Fibroblast of pulmonary artery (primary cell): ENCODE measurements around the gene IPPK.

Experiments
- DNase-seq: peaks from one replicate; pipeline ENCODE4 v3.0.0-alpha.2; 2010; ENCODE audit warnings: low read depth
- H3K4me3 ChIP-seq: replicated peaks from 2 replicates; pipeline ENCODE4 v1.5.1; 2011; ENCODE audit warnings: low read depth, mild to moderate bottlenecking, control low read depth, low read length, moderate library complexity
- CTCF ChIP-seq: IDR thresholded peaks from 2 replicates; pipeline ENCODE4 v1.5.1; 2011; ENCODE audit warnings: mild to moderate bottlenecking, control low read depth, low read length, inconsistent platforms; ENCODE audit errors: missing control alignments

Gene IPPK

GRCh38 chr9:92714787-92715487 is 45.0 kb upstream of the IPPK start:
- no peak for DNase-seq
- no peak for TF ChIP-seq CTCF
- H3K4me3 ChIP-seq: no peak overlapping the region

- H3K4me3 ChIP-seq: no peak overlapping the region
- TF ChIP-seq CTCF: no peak
- no peak for DNase-seq
These were observed 44.1 kb upstream of the IPPK start for GRCh38 chr9:92714016-92714415.

GRCh38 chr9:92713528-92713927 is 43.6 kb upstream of the IPPK start:
- TF ChIP-seq CTCF: no peak
- no peak for DNase-seq
- no peak overlapping the region for H3K4me3 ChIP-seq

- no peak overlapping the region for H3K4me3 ChIP-seq
- no peak for DNase-seq
- no peak for TF ChIP-seq CTCF
These were observed 42.8 kb upstream of the IPPK start for GRCh38 chr9:92712767-92713166.

- no peak overlapping the region for H3K4me3 ChIP-seq
- no peak for TF ChIP-seq CTCF
- no peak for DNase-seq
These were observed 41.9 kb upstream of the IPPK start for GRCh38 chr9:92711844-92712243.

- DNase-seq: no peak
These were observed 41.2 kb upstream of the IPPK start for GRCh38 chr9:92711146-92711545.

More at GRCh38 chr9:92711146-92711545, 41.2 kb upstream of the IPPK start:
- H3K4me3 ChIP-seq: no peak overlapping the region
- TF ChIP-seq CTCF: no peak
